ENCODE results near the gene SLC29A4. TPM values are rescaled to one million over a fixed set of nuclear protein-coding genes. Genes with fewer than 3 reads are reported as not detected.

Gene SLC29A4
- total and polyA plus RNA-seq, 2 of the 8 experiments (the other 6 are each of a cell fraction or from before 2014, with no cell fraction given): 6.9 to 15.1 TPM

GRCh38 chr7:5296015-5296610 lies 13.4 kb downstream of the SLC29A4 start (continued):
- TF ChIP-seq HDAC6 (IDR thresholded peaks at IDR 0.05; ENCODE audit: low read depth, low read length) (no peak), ASH2L (IDR thresholded peaks at IDR 0.05; ENCODE audit: low read length) (no peak), SP4 (IDR thresholded peaks at IDR 0.05; ENCODE audit: low read length) (no peak), KDM4A (IDR thresholded peaks at IDR 0.05; ENCODE audit: low read depth, low read length, severe bottlenecking) (peak; percentile 65), EZH2 (IDR thresholded peaks at IDR 0.05; ENCODE audit: low read depth, low read length, severe bottlenecking) (no peak), JUND (IDR thresholded peaks at IDR 0.05; ENCODE audit: low read length) (no peak), KDM1A (IDR thresholded peaks at IDR 0.05; ENCODE audit: borderline replicate concordance, low read length) (no peak), JUN (IDR thresholded peaks at IDR 0.05; ENCODE audit: low read depth, low read length) (no peak), RNF2 (IDR thresholded peaks at IDR 0.05; ENCODE audit: borderline replicate concordance, low read depth, low read length, missing control alignments, poor library complexity, severe bottlenecking) (no peak), USF2 (IDR thresholded peaks at IDR 0.05; ENCODE audit: low read length) (no peak)
